Fibroblast of skin of left quadriceps (primary cell): ENCODE results near the gene TBC1D10B.
"Not testable (repeated sequence)": the region's sequence is repeated elsewhere in the genome, so short reads cannot be mapped to it uniquely, and the experiment has no call there.

ENCODE experiments used
- DNase-seq, 2 experiments: peaks; one replicate each; pipeline ENCODE4 v3.0.0-alpha.2; 2013; ENCODE audit warnings: low read depth in 2 of 2

TBC1D10B gene

GRCh38 chr16:30397776-30398660 is 27.7 kb upstream of the TBC1D10B start:
- no peak for DNase-seq

GRCh38 chr16:30397056-30397455 is 26.8 kb upstream of the TBC1D10B start:
- DNase-seq = no peak

- DNase-seq = not testable (repeated sequence)
These were observed 26.3 kb upstream of the TBC1D10B start for GRCh38 chr16:30396627-30397026.

- no peak for DNase-seq
These were observed 25.8 kb upstream of the TBC1D10B start for GRCh38 chr16:30395992-30396585.

- peak in 1 of 2 experiments; percentile 57 for DNase-seq
These were observed 25.1 kb upstream of the TBC1D10B start, which contains the start of gene ZNF48 for GRCh38 chr16:30395155-30395991. Gene ZNF48 (plus strand): TSS chr16:30395420. CDS start chr16:30395795, 375 bp downstream.

GRCh38 chr16:30394592-30395154 is 24.4 kb upstream of the TBC1D10B start:
- no peak for DNase-seq

- no peak for DNase-seq
These were observed 13.2 kb upstream of the TBC1D10B start for GRCh38 chr16:30383521-30383920.

- no peak for DNase-seq
These were observed 12.0 kb upstream of the TBC1D10B start, which contains the start of gene SEPTIN1 for GRCh38 chr16:30382111-30382881. Gene SEPTIN1 (minus strand): TSS chr16:30382561. CDS start chr16:30382542, 19 bp downstream.

- no peak for DNase-seq
These were observed 11.2 kb upstream of the TBC1D10B start for GRCh38 chr16:30381291-30382041.

- no peak for DNase-seq
These were observed 10.5 kb upstream of the TBC1D10B start for GRCh38 chr16:30380803-30381208.

GRCh38 chr16:30380072-30380802 is 9.9 kb upstream of the TBC1D10B start:
- DNase-seq = no peak

- no peak for DNase-seq
These were observed 9.0 kb upstream of the TBC1D10B start for GRCh38 chr16:30379158-30379783.

GRCh38 chr16:30378236-30379157 is 8.2 kb upstream of the TBC1D10B start:
- peak; percentile 95 to 96 for DNase-seq

- peak; percentile 70 to 71 for DNase-seq
These were observed 7.5 kb upstream of the TBC1D10B start for GRCh38 chr16:30377812-30378235.

- no peak for DNase-seq
These were observed 6.9 kb upstream of the TBC1D10B start for GRCh38 chr16:30377050-30377811.

GRCh38 chr16:30376461-30376902 is 6.2 kb upstream of the TBC1D10B start:
- DNase-seq = no peak

- no peak for DNase-seq
These were observed 5.6 kb upstream of the TBC1D10B start for GRCh38 chr16:30375864-30376263.
